K562 (cell line): ENCODE data around the gene KCNK10. TPM values are rescaled to one million over a fixed set of nuclear protein-coding genes. Genes with fewer than 3 reads are reported as not detected.

Source experiments
- ATAC-seq: fragments of 200-7000 bp; cut with Tn5 transposase; 3 replicates; pipeline ENCODE4 v1.9.1; 2020; ENCODE audit warnings: moderate library complexity
- BruUV-seq: library from RNA; stranded (reverse); fragments of 400-500 nt; replicated peaks from 2 replicates; lab custom pipeline; 2021; lab: Mats Ljungman, UMichigan
- CTCF ChIA-PET: fragments of 300-600 bp; formaldehyde crosslinking; extraction: SDS; loops from one replicate; lab custom pipeline; 2021; ENCODE audit warnings: low intra/inter-chr PET ratio; lab: Yijun Ruan, JAX
- POLR2A ChIA-PET: fragments of 300-600, 350-650 bp; sonication (Branson Sonifier 250); formaldehyde crosslinking; extraction: SDS; loops from one replicate; lab custom pipeline; 2021; ENCODE audit warnings: antibody characterized with exemption, inconsistent platforms; lab: Yijun Ruan, JAX
- DNase-seq, 4 experiments: peaks; one replicate each; pipeline versions ENCODE4 v3.0.0 to v3.0.0-alpha.2; 2011 to 2018; ENCODE audit warnings: low spot score in 3 of 4, mixed read lengths in 3 of 4; ENCODE audit errors: extremely low read depth in 1 of 4
- FAIRE-seq: peaks from 2 replicates; lab custom pipeline; 2011; peaks lifted over from hg19 to GRCh38; lab: Jason Lieb, UNC
- H2AFZ ChIP-seq: 2 replicates; pipeline ENCODE4 v1.6.0; 2011; ENCODE audit warnings: low read depth, low read length, control low read depth, inconsistent platforms
- H3K27ac ChIP-seq: fragments of 200-600 bp; 3 replicates; pipeline ENCODE4 v1.8.0; 2011; ENCODE audit warnings: low read depth, mild to moderate bottlenecking, control low read depth, inconsistent platforms, low read length, moderate library complexity, mixed read lengths; ENCODE audit errors: extremely low read depth
- H3K27me3 ChIP-seq, 2 experiments: fragments of 300-600 bp in 1 of 2; 2 replicates in 1 of 2; 3 replicates in 1 of 2; pipeline versions ENCODE4 v1.6.0 to v1.8.0; 2011; ENCODE audit warnings: inconsistent platforms in 2 of 2, low read length in 2 of 2, mild to moderate bottlenecking in 1 of 2, mixed read lengths in 1 of 2, moderate library complexity in 1 of 2; ENCODE audit not compliant: control insufficient read depth in 2 of 2, insufficient read depth in 2 of 2
- H3K36me3 ChIP-seq: fragments of 300-600 bp; 3 replicates; pipeline ENCODE4 v1.8.0; 2011; ENCODE audit warnings: mild to moderate bottlenecking, low read length, inconsistent platforms; ENCODE audit not compliant: control insufficient read depth, insufficient read depth
- H3K4me1 ChIP-seq, 2 experiments: fragments of 200-600 bp in 1 of 2; replicated peaks in 1 of 2; 2 replicates in 1 of 2; 3 replicates in 1 of 2; pipeline versions ENCODE4 v1.5.1 to v1.8.0; 2011; ENCODE audit warnings: inconsistent platforms in 2 of 2, low read length in 2 of 2, mild to moderate bottlenecking in 1 of 2, mixed read lengths in 1 of 2, moderate library complexity in 1 of 2; ENCODE audit not compliant: control insufficient read depth in 2 of 2, insufficient read depth in 2 of 2
- H3K4me2 ChIP-seq: 2 replicates; pipeline ENCODE4 v1.6.1; 2011; ENCODE audit warnings: low read length, control low read depth, inconsistent platforms, mixed read lengths; ENCODE audit not compliant: insufficient read depth
- H3K4me3 ChIP-seq: fragments of 200-600 bp; sonication (generic), shearing (Covaris generic); 2 replicates; pipeline ENCODE4 v1.5.1; 2016; ENCODE audit warnings: control low read depth, inconsistent platforms
- H3K79me2 ChIP-seq: fragments of 200-600 bp; 3 replicates; pipeline ENCODE4 v1.8.0; 2011; ENCODE audit warnings: low read length, inconsistent platforms; ENCODE audit not compliant: control insufficient read depth, insufficient read depth
- H3K9ac ChIP-seq, 2 experiments: 2 replicates each; pipeline versions ENCODE4 v1.6.0 to v1.6.1; 2011; ENCODE audit warnings: low read depth in 2 of 2, low read length in 2 of 2, control low read depth in 1 of 2, inconsistent platforms in 1 of 2, mild to moderate bottlenecking in 1 of 2, mixed read lengths in 1 of 2; ENCODE audit not compliant: insufficient read depth in 1 of 2
- H3K9me1 ChIP-seq: one replicate; pipeline ENCODE4 v1.6.0; 2011; ENCODE audit warnings: inconsistent platforms, mild to moderate bottlenecking, low read length, moderate library complexity; ENCODE audit not compliant: control insufficient read depth, insufficient read depth
- H3K9me3 ChIP-seq: replicated peaks from 2 replicates; pipeline ENCODE4 v1.5.1; 2011; ENCODE audit warnings: low read depth, low read length, inconsistent platforms; ENCODE audit not compliant: control insufficient read depth, insufficient read depth
- H4K20me1 ChIP-seq: replicated peaks from 2 replicates; pipeline ENCODE4 v1.6.1; 2011; ENCODE audit warnings: low read length, inconsistent platforms, mixed read lengths; ENCODE audit not compliant: control insufficient read depth, insufficient read depth
- CHD7 ChIP-seq: fragments of 200-600 bp; sonication (generic); IDR thresholded peaks from one replicate; pipeline ENCODE4 v1.6.1; 2012; ENCODE audit warnings: mild to moderate bottlenecking, low read depth, low read length, inconsistent platforms
- DLX4 ChIP-seq: fragments of 250-450 bp; sonication (Bioruptor Pico); IDR thresholded peaks from 2 replicates; pipeline ENCODE4 v1.6.1; 2021; ENCODE audit warnings: mild to moderate bottlenecking
- HMGN3 ChIP-seq: IDR thresholded peaks from 2 replicates; pipeline ENCODE4 v1.6.1; 2011; ENCODE audit warnings: borderline replicate concordance, low read depth, mild to moderate bottlenecking, mixed read lengths, low read length; ENCODE audit not compliant: insufficient read length; ENCODE audit errors: extremely low read depth
- HNRNPLL ChIP-seq: fragments of 200-400 bp; formaldehyde crosslinking; IDR thresholded peaks from 2 replicates; pipeline ENCODE4 v1.6.1; 2017; ENCODE audit warnings: low read length, low read depth, mild to moderate bottlenecking; ENCODE audit not compliant: poor library complexity, severe bottlenecking
- PHB2 ChIP-seq: fragments of 450-650 bp; IDR thresholded peaks from 2 replicates; pipeline ENCODE4 v1.6.1; 2017; ENCODE audit warnings: low read depth
- PML ChIP-seq: IDR thresholded peaks from 2 replicates; pipeline ENCODE4 v1.6.1; 2012; ENCODE audit warnings: low read length, inconsistent platforms
- POLR2B ChIP-seq: fragments of 450-650 bp; IDR thresholded peaks from 2 replicates; pipeline ENCODE4 v1.6.1; 2018; ENCODE audit warnings: low read depth; ENCODE audit not compliant: partially characterized antibody
- ZNF282 ChIP-seq: sonication (generic); formaldehyde crosslinking; IDR thresholded peaks from 2 replicates; pipeline ENCODE4 v1.8.1; 2023; ENCODE audit warnings: missing genetic modification reagents
- ZNF444 ChIP-seq: fragments of 250-450 bp; sonication (Bioruptor Pico); IDR thresholded peaks from 2 replicates; pipeline ENCODE4 v1.4.0; 2020; ENCODE audit warnings: mild to moderate bottlenecking, moderate library complexity
- WGBS: fragments of 100-300 bp; shearing (Covaris generic); methylation state at CpG from one replicate; pipeline ENCODE4 v1.1.6; 2016; ENCODE audit warnings: low coverage, mixed read lengths; ENCODE audit not compliant: insufficient coverage; ENCODE audit errors: missing lambda C conversion rate; 5-methylcytosine and 5-hydroxymethylcytosine counted together
- in situ Hi-C: fragments of 300-500 bp; cut with MboI; formaldehyde crosslinking; loops from 4 replicates; pipeline ENCODE4 v1.15.0; 2018; ENCODE audit warnings: inconsistent platforms, mixed read lengths
- intact Hi-C: fragments of 100-400 bp; cut with micrococcal nuclease; formaldehyde crosslinking; loops from 2 replicates; pipeline ENCODE4 v1.14.2; 2022
- polyA plus RNA-seq, 8 experiments: library from polyadenylated mRNA; depleted of rRNA in 4 of 8; stranded (reverse) in 5 of 8; unstranded in 3 of 8; fragments of >200 nt; fragmentation: Nextera tagmentation in 2 of 8; fragmentation: Illumina TruSeq in 1 of 8; extraction: Ambion mirVana in 2 of 8; extraction: Trizol in 1 of 8; gene quantifications; 2 replicates each; pipeline versions ENCODE4 v1.2.1 to v1.2.3, GENCODE V29; 2011 to 2014; ENCODE audit warnings: inconsistent platforms in 1 of 8, missing spikeins in 1 of 8
- total RNA-seq, 7 experiments: library from RNA; depleted of rRNA in 6 of 7; stranded (reverse); fragments of >200 nt in 6 of 7; fragmentation: Illumina TruSeq in 2 of 7; extraction: Trizol in 2 of 7; gene quantifications; 2 replicates each; pipeline versions ENCODE4 v1.2.1 to v1.2.3, GENCODE V29; 2011 to 2021; ENCODE audit warnings: low replicate concordance in 1 of 7

The KCNK10 gene
- total and polyA plus RNA-seq, 9 of the 15 experiments (the other 6 are each of a cell fraction or from before 2014, with no cell fraction given), result not detected

- no peak for TF ChIP-seq HNRNPLL
- no peak for TF ChIP-seq ZNF282
- no peak for TF ChIP-seq HMGN3
- TF ChIP-seq ZNF444 (CRISPR knock-in tag), result no peak
These were observed 159.3 kb downstream of the KCNK10 start (continued) for GRCh38 chr14:88163731-88164255.

GRCh38 chr14:88156127-88156526 is 166.9 kb downstream of the KCNK10 start:
- no peak overlapping the region for H3K9ac ChIP-seq
- ATAC-seq, result no peak
- no peaks in the 10 kb centered on the region for H3K9me3 ChIP-seq
- no peaks in the 10 kb centered on the region for H3K4me1 ChIP-seq
- FAIRE-seq, result no peak
- no peaks in the 10 kb centered on the region for H3K79me2 ChIP-seq
- BruUV-seq, result no TSS peak
- intact Hi-C loops (no loop called here), in situ Hi-C loops (no loop called here)
- no peak overlapping the region for H2AFZ ChIP-seq
- POLR2A ChIA-PET, result no interaction called here
- H3K4me3 ChIP-seq, result no peak overlapping the region
- H3K27ac ChIP-seq, result no peak overlapping the region
- DNase-seq, result no peak
- CTCF ChIA-PET, result no interaction called here
- H3K27me3 ChIP-seq, result no peaks in the 10 kb centered on the region
- H3K9me1 ChIP-seq, result no peaks in the 10 kb centered on the region
- H4K20me1 ChIP-seq, result no peaks in the 10 kb centered on the region
- H3K4me2 ChIP-seq, result no peak overlapping the region
- H3K36me3 ChIP-seq, result no peaks in the 10 kb centered on the region
- WGBS, result 0% methylated on average over 1 of the region's 1 CpG
- no peak for TF ChIP-seq POLR2B
- TF ChIP-seq CHD7, result no peak
- TF ChIP-seq DLX4 (CRISPR knock-in tag), result no peak
- TF ChIP-seq PHB2, result no peak
- TF ChIP-seq PML, result no peak
